DMS 273 treated with DMSO at 0.1 percent for 48 hours (cell line): ENCODE results near the gene PCBD2.
"Not testable (repeated sequence)": the region's sequence is repeated elsewhere in the genome, so short reads cannot be mapped to it uniquely, and the experiment has no call there.

ENCODE experiments used
- DNase-seq: peaks from one replicate; lab custom pipeline; 2025; lab: John Stamatoyannopoulos, UW

The PCBD2 gene

GRCh38 chr5:134906811-134907210, 1.9 kb downstream of the PCBD2 start:
- no peak for DNase-seq

- DNase-seq, result not testable (repeated sequence)
Observed at GRCh38 chr5:134910752-134911151, 5.8 kb downstream of the PCBD2 start.

DNA sequence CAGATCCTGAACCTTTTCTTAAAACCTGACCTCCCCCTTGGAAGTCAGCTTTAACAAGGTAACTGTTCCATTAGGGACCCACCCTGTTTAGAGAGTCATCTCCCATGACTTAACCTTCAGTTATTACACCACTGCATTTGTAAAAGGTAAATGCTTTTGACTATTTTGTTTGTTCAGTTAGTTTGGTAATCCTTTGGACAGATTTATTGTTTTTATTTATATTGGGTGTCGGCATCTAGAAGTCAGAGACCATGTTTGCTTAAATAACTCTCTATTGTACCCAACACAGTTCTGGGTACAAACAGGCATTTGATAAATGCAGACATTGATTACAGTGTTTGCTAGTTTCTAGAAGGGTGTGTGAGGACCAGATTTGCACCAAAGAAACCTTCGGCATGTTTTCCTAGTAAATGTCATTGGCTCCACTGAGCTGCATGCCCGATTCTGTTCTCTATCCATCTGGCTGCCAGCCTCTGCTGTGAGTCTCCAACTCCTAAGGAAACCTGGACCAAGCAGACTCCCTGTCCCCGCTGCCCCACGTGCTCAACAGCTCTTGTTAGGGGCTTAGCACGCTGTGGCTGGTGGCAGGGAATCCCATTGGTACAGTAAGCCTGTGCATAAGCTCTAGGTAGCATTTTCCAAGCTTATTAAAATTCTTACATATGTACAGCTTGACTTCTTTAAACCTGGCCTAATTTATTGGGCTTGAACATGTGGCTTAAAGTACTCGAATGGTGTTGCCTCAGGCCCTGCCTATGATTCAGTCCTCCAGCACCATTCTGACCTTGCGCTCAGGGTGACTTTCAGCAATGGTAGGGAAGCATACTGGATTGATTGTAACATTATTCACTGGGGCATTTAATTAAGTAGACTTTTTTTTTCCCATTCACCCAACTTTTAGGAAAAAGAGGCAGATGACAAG, 6.6 kb downstream of the PCBD2 start:
- DNase-seq, result no peak

- no peak for DNase-seq
Observed at GRCh38 chr5:134913254-134913653, 8.3 kb downstream of the PCBD2 start.

DNA sequence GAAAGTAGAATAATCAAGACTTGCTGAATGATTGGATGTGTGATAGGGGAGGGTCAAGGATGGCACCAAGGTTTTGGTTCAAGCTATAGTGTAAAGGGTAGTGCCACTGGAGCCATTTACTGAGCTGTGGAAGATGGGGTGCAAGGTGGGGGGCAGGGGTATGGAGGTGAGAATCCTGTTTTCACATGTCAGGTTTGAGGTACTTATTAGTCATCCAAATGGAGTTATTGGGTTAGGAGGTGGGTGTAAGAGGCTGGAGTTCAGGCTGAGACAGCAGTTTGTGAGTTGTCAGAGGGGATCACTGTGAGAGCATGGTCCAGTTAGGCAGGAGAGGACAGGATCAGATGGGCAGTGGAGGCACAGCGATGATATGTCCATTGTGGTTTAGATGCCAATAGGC, 8.9 kb downstream of the PCBD2 start:
- no peak for DNase-seq

- DNase-seq, result no peak
Observed at GRCh38 chr5:134917070-134917815, 12.3 kb downstream of the PCBD2 start.

DNA sequence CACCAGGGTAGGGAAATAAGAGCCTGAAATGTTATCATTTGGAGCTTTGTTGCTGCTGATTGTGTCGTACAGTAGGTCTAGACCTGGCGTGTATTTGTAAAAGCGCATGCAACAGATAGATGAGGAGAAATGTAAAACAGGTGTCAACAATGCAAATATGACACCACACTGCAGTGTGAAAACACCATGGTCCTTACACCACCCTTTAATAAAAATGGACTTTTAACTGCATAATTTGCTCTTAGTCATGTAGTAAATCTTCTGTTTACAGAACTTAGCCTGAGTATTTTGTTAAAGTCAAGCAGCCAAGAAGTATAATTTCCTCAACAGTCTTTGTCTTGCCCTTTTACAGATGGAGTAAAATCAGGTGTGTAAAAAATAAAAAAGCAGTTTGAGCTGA, 13.9 kb downstream of the PCBD2 start:
- no peak for DNase-seq

GRCh38 chr5:134920848-134921575, 16.1 kb downstream of the PCBD2 start:
- DNase-seq, result no peak

DNA sequence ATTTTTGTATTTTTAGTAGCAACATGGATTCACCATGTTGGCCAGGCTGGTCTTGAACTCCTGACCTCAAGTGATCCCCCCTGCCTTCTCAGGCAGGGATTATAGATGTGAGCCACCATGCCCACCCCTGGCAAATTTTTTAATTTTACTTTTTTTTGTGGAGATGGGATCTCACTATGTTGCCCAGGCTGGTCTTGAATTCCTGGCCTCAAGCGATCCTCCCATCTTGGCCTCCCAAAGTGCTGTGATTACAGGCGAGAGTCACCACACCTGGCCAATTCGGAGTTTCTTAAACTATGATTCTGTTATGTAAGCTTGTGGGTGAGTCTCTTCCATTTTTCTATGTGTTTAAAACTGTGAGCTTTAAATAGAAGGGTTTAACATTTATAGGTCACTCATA, 27.6 kb downstream of the PCBD2 start:
- no peak for DNase-seq

GRCh38 chr5:134934202-134934601, 29.3 kb downstream of the PCBD2 start:
- no peak for DNase-seq

- DNase-seq, result no peak
Observed at GRCh38 chr5:134935711-134936602, 31.0 kb downstream of the PCBD2 start.

- no peak for DNase-seq
Observed at GRCh38 chr5:134937526-134937925, 32.6 kb downstream of the PCBD2 start.

DNA sequence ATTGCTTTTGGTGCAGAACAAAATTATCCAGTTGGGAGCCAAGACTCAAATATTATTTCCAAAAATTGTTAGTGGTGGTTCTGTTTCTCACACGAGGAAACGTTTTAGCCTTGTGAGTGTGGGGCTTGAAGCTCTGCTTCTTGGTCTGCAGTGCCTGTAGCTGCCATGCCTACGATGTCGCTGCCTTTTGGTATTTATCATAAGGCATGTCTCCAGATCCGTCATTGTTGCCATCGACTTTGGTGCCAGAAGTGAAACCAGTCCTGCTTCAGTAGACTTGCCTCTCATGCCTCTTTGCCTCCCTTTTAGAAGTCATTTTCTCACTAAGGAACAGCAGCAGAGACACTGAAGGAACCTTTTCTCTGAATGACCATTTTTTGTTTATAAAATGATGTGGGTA, 33.1 kb downstream of the PCBD2 start:
- no peak for DNase-seq

DNA sequence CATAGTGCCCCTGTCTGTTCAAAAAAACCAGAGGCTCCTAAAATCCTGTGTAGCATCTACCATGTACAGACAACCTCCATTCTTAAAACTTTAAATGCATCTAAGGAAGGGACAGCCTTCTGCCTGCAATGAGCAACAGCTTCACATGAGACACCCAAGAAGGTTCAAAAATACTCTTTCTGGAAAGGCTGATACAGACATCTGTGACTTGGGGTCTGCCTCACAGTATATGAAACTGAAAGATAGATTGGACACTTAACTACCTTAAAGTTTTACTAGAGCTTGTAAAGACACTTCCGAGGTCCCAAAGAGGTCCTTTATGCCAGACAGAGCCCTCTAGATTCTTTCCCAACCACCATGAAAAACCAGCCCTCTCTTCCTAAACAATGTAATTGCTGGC, 34.6 kb downstream of the PCBD2 start:
- DNase-seq, result no peak

GRCh38 chr5:134943547-134943946, 38.6 kb downstream of the PCBD2 start:
- DNase-seq, result no peak

- no peak for DNase-seq
Observed at GRCh38 chr5:134944630-134945029, 39.7 kb downstream of the PCBD2 start.

DNA sequence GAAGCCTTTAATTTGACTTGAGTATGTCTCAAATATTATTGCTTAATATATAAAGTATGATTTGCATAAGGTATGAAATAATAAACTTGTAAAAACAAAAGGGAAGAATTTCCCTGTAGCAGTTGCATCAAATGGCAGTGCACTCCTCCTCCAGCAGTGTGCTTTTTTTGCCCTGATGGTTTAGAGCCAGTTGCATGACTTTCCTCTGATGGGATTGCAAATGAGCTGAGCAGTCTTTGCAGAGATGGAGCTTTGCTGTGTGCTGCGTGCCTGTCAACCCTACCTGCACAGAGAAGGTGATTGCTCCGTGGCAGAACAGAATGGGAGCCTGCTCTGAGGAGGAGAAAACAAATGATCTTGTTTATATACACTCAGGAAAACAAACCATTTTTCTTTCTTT, 40.1 kb downstream of the PCBD2 start:
- no peak for DNase-seq

DNA sequence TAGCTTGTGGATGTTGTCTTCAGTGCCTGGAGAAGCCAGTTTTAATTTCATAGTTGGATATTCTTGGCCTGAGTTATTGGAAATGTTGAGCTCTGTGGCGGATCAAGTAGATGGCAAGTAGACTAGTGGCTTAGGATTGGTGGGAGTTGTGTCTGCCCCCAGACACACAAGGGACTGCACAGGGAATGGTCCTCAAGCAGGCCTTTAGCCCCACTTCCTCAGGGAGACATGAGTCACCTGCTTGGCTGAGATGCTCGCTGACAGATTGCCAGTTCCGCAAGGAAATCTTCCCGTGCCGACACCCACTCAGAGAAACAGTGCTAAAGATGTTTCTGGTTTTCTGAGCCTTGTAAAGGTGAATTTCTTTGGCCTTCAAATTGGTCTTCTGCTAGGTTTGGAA, 44.0 kb downstream of the PCBD2 start:
- no peak for DNase-seq

GRCh38 chr5:134949316-134949715, 44.4 kb downstream of the PCBD2 start:
- no peak for DNase-seq

GRCh38 chr5:134957920-134958608, 53.1 kb downstream of the PCBD2 start:
- DNase-seq, result no peak

- DNase-seq, result no peak
Observed at GRCh38 chr5:134958755-134959154, 53.8 kb downstream of the PCBD2 start.
